Measurements from ENCODE around the gene ADSS2.
"Not testable (repeated sequence)": the region's sequence is repeated elsewhere in the genome, so short reads cannot be mapped to it uniquely, and the experiment has no call there.

- TF ChIP-seq, protein P1, sequence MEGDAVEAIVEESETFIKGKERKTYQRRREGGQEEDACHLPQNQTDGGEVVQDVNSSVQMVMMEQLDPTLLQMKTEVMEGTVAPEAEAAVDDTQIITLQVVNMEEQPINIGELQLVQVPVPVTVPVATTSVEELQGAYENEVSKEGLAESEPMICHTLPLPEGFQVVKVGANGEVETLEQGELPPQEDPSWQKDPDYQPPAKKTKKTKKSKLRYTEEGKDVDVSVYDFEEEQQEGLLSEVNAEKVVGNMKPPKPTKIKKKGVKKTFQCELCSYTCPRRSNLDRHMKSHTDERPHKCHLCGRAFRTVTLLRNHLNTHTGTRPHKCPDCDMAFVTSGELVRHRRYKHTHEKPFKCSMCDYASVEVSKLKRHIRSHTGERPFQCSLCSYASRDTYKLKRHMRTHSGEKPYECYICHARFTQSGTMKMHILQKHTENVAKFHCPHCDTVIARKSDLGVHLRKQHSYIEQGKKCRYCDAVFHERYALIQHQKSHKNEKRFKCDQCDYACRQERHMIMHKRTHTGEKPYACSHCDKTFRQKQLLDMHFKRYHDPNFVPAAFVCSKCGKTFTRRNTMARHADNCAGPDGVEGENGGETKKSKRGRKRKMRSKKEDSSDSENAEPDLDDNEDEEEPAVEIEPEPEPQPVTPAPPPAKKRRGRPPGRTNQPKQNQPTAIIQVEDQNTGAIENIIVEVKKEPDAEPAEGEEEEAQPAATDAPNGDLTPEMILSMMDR (IDR thresholded peaks at IDR 0.05) = not testable (repeated sequence)
- not testable (repeated sequence) for TF ChIP-seq SP1 (CRISPR knock-in tag; conservative IDR thresholded peaks at IDR 0.05); TP53 (CRISPR knock-in tag; IDR thresholded peaks at IDR 0.05); ZNF121 (CRISPR knock-in tag; IDR thresholded peaks at IDR 0.05); PRDM15 (CRISPR knock-in tag; IDR thresholded peaks at IDR 0.05); CREM (CRISPR knock-in tag; IDR thresholded peaks at IDR 0.05); NFYB (CRISPR knock-in tag; conservative IDR thresholded peaks at IDR 0.05; ENCODE audit: low read depth); ZNF232 (CRISPR knock-in tag; IDR thresholded peaks at IDR 0.05); PREB (CRISPR knock-in tag; IDR thresholded peaks at IDR 0.05; ENCODE audit: borderline replicate concordance)
- TF ChIP-seq, protein P2, sequence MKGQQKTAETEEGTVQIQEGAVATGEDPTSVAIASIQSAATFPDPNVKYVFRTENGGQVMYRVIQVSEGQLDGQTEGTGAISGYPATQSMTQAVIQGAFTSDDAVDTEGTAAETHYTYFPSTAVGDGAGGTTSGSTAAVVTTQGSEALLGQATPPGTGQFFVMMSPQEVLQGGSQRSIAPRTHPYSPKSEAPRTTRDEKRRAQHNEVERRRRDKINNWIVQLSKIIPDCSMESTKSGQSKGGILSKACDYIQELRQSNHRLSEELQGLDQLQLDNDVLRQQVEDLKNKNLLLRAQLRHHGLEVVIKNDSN (CRISPR knock-in tag; IDR thresholded peaks at IDR 0.05) = not testable (repeated sequence)
These were observed 77.2 kb downstream of the ADSS2 start for GRCh38 chr1:244374484-244374883.
